GM12891 (cell line): ENCODE measurements around the gene GPBAR1.
"Not testable (repeated sequence)": the region's sequence is repeated elsewhere in the genome, so short reads cannot be mapped to it uniquely, and the experiment has no call there.

ENCODE experiments used
- DNase-seq: peaks from one replicate; pipeline ENCODE4 v3.0.0; 2011; ENCODE audit warnings: low spot score; ENCODE audit not compliant: insufficient read length
- FAIRE-seq: peaks from 2 replicates; lab custom pipeline; 2011; peaks lifted over from hg19 to GRCh38; lab: Jason Lieb, UNC
- PAX5 ChIP-seq: IDR thresholded peaks from 2 replicates; pipeline ENCODE4 v1.6.1; 2011; ENCODE audit warnings: low read length, moderate library complexity, mild to moderate bottlenecking; ENCODE audit not compliant: insufficient read depth, severe bottlenecking
- POLR2A ChIP-seq: IDR thresholded peaks from 2 replicates; pipeline ENCODE4 v1.6.1; 2011; ENCODE audit warnings: low read depth, low read length, control low read depth
- POLR2AphosphoS5 ChIP-seq: IDR thresholded peaks from 2 replicates; pipeline ENCODE4 v1.6.1; 2011; ENCODE audit warnings: low read depth, low read length, control low read depth
- POU2F2 ChIP-seq: IDR thresholded peaks from 2 replicates; pipeline ENCODE4 v1.6.1; 2011; ENCODE audit warnings: low read depth, mild to moderate bottlenecking, control low read depth, low read length, moderate library complexity
- SPI1 ChIP-seq: IDR thresholded peaks from 2 replicates; pipeline ENCODE4 v1.6.1; 2011; ENCODE audit warnings: low read depth, low read length, control low read depth
- TAF1 ChIP-seq: IDR thresholded peaks from 2 replicates; pipeline ENCODE4 v1.6.1; 2011; ENCODE audit warnings: low read depth, low read length, control low read depth

GPBAR1 gene

GRCh38 chr2:218272531-218273212 is 11.9 kb downstream of the GPBAR1 start:
- DNase-seq (peak; percentile 67), FAIRE-seq (peak; percentile 80)
- no peak for TF ChIP-seq POU2F2
- TF ChIP-seq POLR2A, result no peak
- TF ChIP-seq TAF1, result no peak
- no peak for TF ChIP-seq SPI1
- TF ChIP-seq PAX5, result no peak
- no peak for TF ChIP-seq POLR2AphosphoS5

GRCh38 chr2:218273214-218273907 is 12.5 kb downstream of the GPBAR1 start:
- FAIRE-seq, result not testable (repeated sequence)

GRCh38 chr2:218273908-218274249 is 13.1 kb downstream of the GPBAR1 start:
- DNase-seq, result no peak
- no peak for TF ChIP-seq POLR2AphosphoS5
- TF ChIP-seq TAF1, result no peak
- no peak for TF ChIP-seq PAX5
- no peak for TF ChIP-seq SPI1
- TF ChIP-seq POU2F2, result no peak
- no peak for FAIRE-seq

More at GRCh38 chr2:218273214-218273907, 12.5 kb downstream of the GPBAR1 start:
- DNase-seq, result not testable (repeated sequence)

- DNase-seq (no peak), FAIRE-seq (no peak)
- no peak for TF ChIP-seq POLR2A
- no peak for TF ChIP-seq SPI1
- TF ChIP-seq POLR2AphosphoS5, result no peak
- TF ChIP-seq POU2F2, result no peak
- no peak for TF ChIP-seq TAF1
- TF ChIP-seq PAX5, result no peak
These were observed 13.8 kb downstream of the GPBAR1 start for GRCh38 chr2:218274586-218274985.

- TF ChIP-seq TAF1 (no peak), POU2F2 (no peak), POLR2A (no peak), POLR2AphosphoS5 (no peak), SPI1 (no peak), PAX5 (no peak)
- DNase-seq, result no peak
- no peak for FAIRE-seq
These were observed 14.7 kb downstream of the GPBAR1 start for GRCh38 chr2:218275371-218276072.

- no peak for DNase-seq
- no peak for FAIRE-seq
- TF ChIP-seq SPI1 (no peak), TAF1 (no peak), POLR2A (no peak), POLR2AphosphoS5 (no peak), PAX5 (no peak), POU2F2 (no peak)
These were observed 16.4 kb downstream of the GPBAR1 start for GRCh38 chr2:218276986-218277755.

- no peak for FAIRE-seq
- no peak for TF ChIP-seq PAX5
- TF ChIP-seq POLR2A, result no peak
- no peak for TF ChIP-seq POLR2AphosphoS5
- TF ChIP-seq TAF1, result no peak
- TF ChIP-seq POU2F2, result no peak
- no peak for TF ChIP-seq SPI1
- DNase-seq, result no peak
These were observed 17.1 kb downstream of the GPBAR1 start for GRCh38 chr2:218277921-218278320.

- DNase-seq (no peak), FAIRE-seq (no peak)
- TF ChIP-seq SPI1 (no peak), PAX5 (no peak), POU2F2 (no peak), POLR2A (no peak), TAF1 (no peak), POLR2AphosphoS5 (no peak)
These were observed 17.9 kb downstream of the GPBAR1 start for GRCh38 chr2:218278531-218279360.
